ENCODE measurements around the gene G0S2. TPM values are rescaled to one million over a fixed set of nuclear protein-coding genes. Genes with fewer than 3 reads are reported as not detected.

Gene G0S2
- total and polyA plus RNA-seq, 9 of the 15 experiments (the other 6 are each of a cell fraction or from before 2014, with no cell fraction given) = 0.18 to 65.6 (median 11.4) TPM

- no peak for TF ChIP-seq FOXM1 (IDR thresholded peaks at IDR 0.05; ENCODE audit: low read depth)
- TF ChIP-seq FOXM1 (CRISPR knock-in tag; IDR thresholded peaks at IDR 0.05; ENCODE audit: low read depth) = no peak
- no peak; a peak in 1 of 4 replicates for TF ChIP-seq NRF1 (conservative IDR thresholded peaks at IDR 0.05 in 1 of 2, IDR thresholded peaks at IDR 0.05 in 1 of 2)
- no peak for TF ChIP-seq PCBP1 (IDR thresholded peaks at IDR 0.05; ENCODE audit: low read depth, low read length, poor library complexity, severe bottlenecking)
- no peak for TF ChIP-seq TEAD2 (tag; IDR thresholded peaks at IDR 0.05)
- no peak for TF ChIP-seq ZNF449 (CRISPR knock-in tag; IDR thresholded peaks at IDR 0.05)
- no peak for TF ChIP-seq E2F4 (CRISPR knock-in tag; IDR thresholded peaks at IDR 0.05; ENCODE audit: low read depth)
- no peak for TF ChIP-seq RNF2 (IDR thresholded peaks at IDR 0.05)
- TF ChIP-seq MTA3 (IDR thresholded peaks at IDR 0.05; ENCODE audit: borderline replicate concordance) = no peak
- no peak for TF ChIP-seq ELF1 (tag; IDR thresholded peaks at IDR 0.05)
- peak; percentile 36; the same call in 1 of the 2 replicates for TF ChIP-seq VEZF1 (CRISPR knock-in tag; IDR thresholded peaks at IDR 0.05)
- 0 out of 2 replicates have a peak, but pooled peaks have one; percentile 25 for TF ChIP-seq SMARCE1 (IDR thresholded peaks at IDR 0.05)
- TF ChIP-seq SNRNP70 (optimal IDR thresholded peaks at IDR 0.05; ENCODE audit: low read depth, low read length) = no peak
- 0 out of 4 replicates have a peak, but pooled peaks of 1 of the 2 experiments have one; percentile 15 for TF ChIP-seq UBTF (IDR thresholded peaks at IDR 0.05; ENCODE audit: borderline replicate concordance in 1 of 2, low read depth in 2 of 2, low read length in 2 of 2)
- peak; percentile 91 for TF ChIP-seq FOSL1 (tag; conservative IDR thresholded peaks at IDR 0.05)
- no peak for TF ChIP-seq ZNF197 (CRISPR knock-in tag; IDR thresholded peaks at IDR 0.05; ENCODE audit: low read depth)
- 0 out of 2 replicates have a peak, but pooled peaks have one; percentile 43 for TF ChIP-seq PREB (CRISPR knock-in tag; IDR thresholded peaks at IDR 0.05)
- TF ChIP-seq TRIM28 (IDR thresholded peaks at IDR 0.05) = no peak
- no peak for TF ChIP-seq MAX (CRISPR knock-in tag; IDR thresholded peaks at IDR 0.05)
- peak; percentile 45 for TF ChIP-seq PKNOX1 (IDR thresholded peaks at IDR 0.05)
Measured at GRCh38 chr1:209651138-209651587, 24.0 kb upstream of the G0S2 start (continued).

Data from K562 (cell line).